H1 (cell line): ENCODE data around the gene BARHL2. TPM values are rescaled to one million over a fixed set of nuclear protein-coding genes. Genes with fewer than 3 reads are reported as not detected.

ENCODE experiments used
- MAFK ChIP-seq: IDR thresholded peaks from 2 replicates; pipeline ENCODE4 v1.6.1; 2012; ENCODE audit warnings: low read depth, mild to moderate bottlenecking, improper control_type of control experiment, low read length
- RBBP5 ChIP-seq: IDR thresholded peaks from 2 replicates; pipeline ENCODE4 v1.7.1; 2012; ENCODE audit warnings: low read depth, mild to moderate bottlenecking, inconsistent platforms, low read length, moderate library complexity, borderline replicate concordance
- polyA plus RNA-seq, 7 experiments: library from polyadenylated mRNA; depleted of rRNA in 3 of 7; stranded (reverse) in 5 of 7; unstranded in 2 of 7; fragments of >200 nt in 5 of 7; fragments of 200-250 nt in 2 of 7; gene quantifications; 1 replicate in 5 of 7; 2 replicates in 1 of 7; 4 replicates in 1 of 7; pipeline versions ENCODE4 v1.2.1 to v1.2.3, GENCODE V29; 2011 to 2013; ENCODE audit warnings: missing spikeins in 2 of 7, mixed read lengths in 2 of 7
- total RNA-seq: library from RNA; stranded (reverse); fragmentation: NEBNext Ultra II Directional; extraction: Animal tissue kit (Norgen Biotek cat#: 25700); gene quantifications from 2 replicates; pipeline ENCODE4 v1.2.1, GENCODE V29; 2021

Gene BARHL2
- total and polyA plus RNA-seq, 2 of the 8 experiments (the other 6 are each of a cell fraction or from before 2014, with no cell fraction given): 0.15 TPM; not detected in 1

DNA sequence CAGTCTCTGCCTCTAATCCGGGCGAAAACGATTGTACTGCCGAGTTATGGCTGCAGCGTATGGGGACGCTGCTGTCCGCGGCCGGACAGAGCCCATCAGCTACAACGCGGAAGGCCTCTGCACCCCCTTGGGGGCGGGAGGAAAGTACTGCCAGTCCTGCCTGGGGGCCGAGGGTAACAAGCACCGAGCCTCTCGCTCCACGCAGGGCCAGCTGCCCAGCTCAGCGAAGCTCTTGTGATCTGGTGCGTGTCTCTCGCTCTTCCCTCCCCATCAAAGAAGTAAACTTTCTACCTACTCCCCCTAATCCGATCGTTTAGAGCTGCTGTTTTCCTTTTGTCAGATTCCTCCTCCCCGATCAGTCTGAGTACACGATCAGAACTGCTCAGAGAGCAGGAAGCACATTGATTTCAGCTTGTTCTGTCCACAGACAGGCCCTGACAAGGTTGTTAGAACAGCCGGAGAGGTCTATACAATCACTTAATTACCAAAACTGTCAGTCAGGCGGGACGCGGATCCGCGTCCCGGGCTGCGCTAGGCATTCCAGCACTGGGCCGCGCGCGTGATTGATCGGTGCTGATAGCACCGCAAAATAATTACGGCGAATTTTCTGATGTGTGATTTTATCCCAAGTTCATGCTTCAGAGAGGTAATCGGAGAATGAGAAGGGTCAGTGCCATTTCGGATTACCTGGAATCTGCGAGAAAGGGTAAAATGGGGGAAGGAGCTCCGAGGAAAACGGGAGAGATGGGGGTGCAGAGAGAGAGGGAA, 8.7 kb upstream of the BARHL2 start (continued):
- no peak; the same call in 1 of the 2 replicates for TF ChIP-seq RBBP5
- TF ChIP-seq MAFK: no peak
